HG02588 (cell line): Measurements from ENCODE around the gene EYA2.

Source experiments
- ATAC-seq: cut with Tn5 transposase; IDR thresholded peaks from one replicate; pipeline ENCODE4 v1.9.1; 2021; ENCODE audit warnings: mild to moderate bottlenecking, moderate library complexity; ENCODE audit not compliant: unreplicated experiment

Gene EYA2

DNA sequence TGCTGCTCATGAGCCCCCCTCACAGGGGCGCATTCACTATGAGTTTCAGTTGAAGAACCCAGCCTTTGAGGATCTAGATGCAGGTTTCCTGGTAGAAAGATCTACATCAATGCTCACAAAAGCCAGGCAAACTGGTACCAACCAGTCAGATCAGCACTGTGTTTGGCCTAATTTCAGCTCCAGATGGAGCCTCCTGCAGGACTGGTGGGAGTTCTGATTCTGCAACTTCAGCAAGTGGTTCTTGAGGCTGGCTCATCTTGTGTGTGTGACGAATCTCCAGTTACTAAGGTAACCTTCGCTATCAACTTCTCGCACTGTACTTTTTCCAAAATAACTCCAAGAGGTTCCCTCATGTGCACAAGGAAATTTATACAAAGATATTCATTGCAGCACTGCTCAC, 343.1 kb downstream of the EYA2 start:
- no peak for ATAC-seq
